Subcutaneous adipose tissue (tissue), 4 donors: ENCODE measurements around the gene REEP3. TPM values are rescaled to one million over a fixed set of nuclear protein-coding genes. Genes with fewer than 3 reads are reported as not detected.

Source experiments
- CTCF ChIP-seq: fragments of 450-650 bp; IDR thresholded peaks from one replicate; pipeline ENCODE4 v1.5.1; 2016; ENCODE audit warnings: low read depth, mild to moderate bottlenecking, control low read depth, antibody characterized with exemption, moderate library complexity
- total RNA-seq, 4 donors: library from RNA; depleted of rRNA; stranded (reverse); fragments of >200 nt; gene quantifications; one replicate each; pipeline ENCODE4 v1.1.0, GENCODE V29; 2016

Gene REEP3
- total RNA-seq, 4 donors from 2014 or later, result 55.9 to 116 (median 61.4) TPM

- no peak for TF ChIP-seq CTCF
Measured at GRCh38 chr10:63588436-63589167, 67.4 kb downstream of the REEP3 start.

DNA sequence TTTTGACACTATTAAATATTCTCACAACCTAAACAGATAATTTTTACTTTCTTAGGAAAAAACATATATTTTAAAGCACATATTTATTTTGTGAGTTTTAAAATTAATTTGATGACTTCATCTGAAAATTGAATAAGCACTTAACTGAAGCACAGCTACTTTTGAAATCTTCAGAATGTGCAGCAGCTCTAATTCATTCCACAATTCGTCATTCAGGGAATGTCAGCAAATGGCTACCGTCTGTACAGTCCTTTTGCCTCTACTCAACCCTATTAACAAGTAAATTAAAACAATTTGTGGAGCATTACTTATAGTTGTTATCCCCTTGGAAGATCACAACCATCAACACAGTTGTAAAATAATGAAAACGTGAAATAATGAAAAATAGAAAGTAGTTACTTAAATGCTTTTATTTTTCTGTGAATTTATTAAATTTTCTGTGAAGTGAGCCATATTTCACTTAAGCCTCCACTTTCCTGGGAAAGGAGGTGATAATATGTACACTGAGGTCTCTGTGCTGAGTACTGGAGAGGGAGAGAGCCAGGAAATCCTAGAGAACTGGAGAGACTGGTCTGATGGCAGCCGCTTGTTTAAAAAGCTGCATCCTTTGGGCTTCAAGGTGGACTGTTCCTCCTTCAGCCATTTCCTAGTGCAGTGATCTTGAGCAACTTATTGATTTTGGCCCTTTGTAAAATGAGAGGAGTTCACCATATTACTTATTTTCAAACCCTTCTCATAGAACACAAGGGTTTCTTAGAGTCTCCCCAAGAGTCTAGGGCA lies 70.6 kb downstream of the REEP3 start:
- TF ChIP-seq CTCF, result no peak

GRCh38 chr10:63593576-63593975 lies 72.4 kb downstream of the REEP3 start:
- no peak for TF ChIP-seq CTCF

DNA sequence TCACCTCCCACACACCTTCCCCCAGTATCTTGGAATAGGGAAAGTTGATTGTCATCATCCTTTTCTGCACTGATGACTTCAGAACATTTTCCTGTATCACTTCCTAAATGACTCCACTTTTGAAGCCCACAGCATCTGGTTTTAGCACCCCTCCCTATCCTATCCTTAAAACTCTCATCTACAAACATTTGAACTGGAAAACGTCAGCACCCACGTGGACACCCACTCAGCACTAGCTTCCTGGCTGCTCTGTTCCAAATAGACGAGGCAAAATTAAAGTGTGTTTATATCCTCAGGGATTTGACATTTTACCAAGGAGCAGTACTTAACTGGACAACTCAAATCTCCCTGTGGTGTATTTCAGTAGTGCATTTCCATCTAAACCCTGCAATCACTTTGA lies 73.9 kb downstream of the REEP3 start:
- TF ChIP-seq CTCF, result no peak

GRCh38 chr10:63596924-63597323 lies 75.7 kb downstream of the REEP3 start:
- no peak for TF ChIP-seq CTCF

DNA sequence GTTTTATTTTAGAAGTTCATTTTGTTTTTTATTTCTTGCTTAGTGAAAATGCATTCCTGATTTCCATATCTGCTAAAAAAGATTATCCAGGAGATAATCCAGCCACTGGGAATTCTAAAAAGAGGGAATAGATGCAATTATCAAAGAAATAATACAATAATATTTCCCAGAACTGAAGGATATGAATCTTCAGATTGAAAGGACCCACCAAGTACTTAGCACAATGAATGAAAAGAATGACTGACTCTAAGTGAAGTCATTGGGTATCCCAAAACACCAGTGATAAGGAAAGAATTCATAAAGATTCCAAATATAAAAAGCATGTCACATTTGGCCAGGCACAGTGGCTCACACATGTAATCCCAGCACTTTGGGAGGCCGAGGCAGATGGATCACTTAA lies 79.3 kb downstream of the REEP3 start:
- TF ChIP-seq CTCF, result no peak

DNA sequence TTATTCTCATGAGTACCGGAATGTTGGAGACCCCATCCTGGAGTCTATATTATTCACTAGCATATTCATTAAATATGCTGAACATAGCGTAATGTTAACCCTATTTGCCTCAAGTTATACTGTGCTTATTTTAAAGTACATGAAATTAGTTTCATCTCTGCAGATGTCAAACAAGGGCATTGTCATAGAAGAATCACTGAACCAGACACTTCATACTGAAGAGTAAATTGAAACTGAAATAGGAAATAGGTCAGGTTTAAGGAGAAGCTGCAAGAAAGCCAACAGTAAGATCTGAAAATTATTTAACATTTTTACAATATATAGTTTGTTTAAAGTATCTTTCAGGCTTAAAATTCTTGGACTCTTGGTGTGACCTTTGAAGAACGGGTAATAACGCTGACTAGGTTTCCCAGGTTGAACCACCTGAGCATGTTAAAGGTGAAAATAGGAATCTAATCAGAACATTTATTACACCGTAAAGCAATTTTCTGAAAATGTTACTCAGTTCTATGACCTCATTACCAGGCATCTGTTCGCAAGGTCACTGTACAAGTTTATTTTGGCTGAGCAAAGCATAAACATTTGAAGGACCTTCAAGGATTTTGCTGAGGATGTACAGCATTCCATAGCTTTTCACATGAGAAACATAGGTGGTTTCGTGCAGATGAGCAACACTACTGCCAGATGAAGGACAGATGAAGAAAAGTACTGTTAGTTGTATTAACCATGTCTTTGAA lies 82.7 kb downstream of the REEP3 start:
- TF ChIP-seq CTCF, result no peak
